MCF 10A (cell line): Measurements from ENCODE around the gene APCDD1L. TPM values are rescaled to one million over a fixed set of nuclear protein-coding genes. Genes with fewer than 3 reads are reported as not detected.

Source experiments
- BruUV-seq: library from RNA; stranded (reverse); fragments of 400-500 nt; replicated peaks from 2 replicates; lab custom pipeline; 2021; lab: Mats Ljungman, UMichigan
- CTCF ChIA-PET: fragments of 300-600 bp; sonication (Branson Sonifier 250); formaldehyde crosslinking; extraction: SDS; loops from one replicate; lab custom pipeline; 2021; ENCODE audit warnings: antibody characterized with exemption, inconsistent platforms; lab: Yijun Ruan, JAX
- POLR2A ChIA-PET: fragments of 300-600, 350-650 bp; sonication (Branson Sonifier 250); formaldehyde crosslinking; extraction: SDS; loops from one replicate; lab custom pipeline; 2020; ENCODE audit warnings: antibody characterized with exemption, inconsistent platforms; lab: Yijun Ruan, JAX
- DNase-seq: peaks from one replicate; pipeline ENCODE4 v3.0.0-alpha.2; 2018; ENCODE audit not compliant: unreplicated experiment
- H3K27ac Mint-ChIP-seq: one replicate; pipeline ENCODE4 v1.8.0; 2022; ENCODE audit warnings: mild to moderate bottlenecking, low read depth, mixed read lengths; ENCODE audit not compliant: unreplicated experiment
- H3K27me3 Mint-ChIP-seq: one replicate; pipeline ENCODE4 v1.8.0; 2022; ENCODE audit warnings: mixed read lengths; ENCODE audit not compliant: insufficient read depth, unreplicated experiment
- H3K36me3 Mint-ChIP-seq: one replicate; pipeline ENCODE4 v1.8.0; 2022; ENCODE audit warnings: mild to moderate bottlenecking, moderate library complexity, mixed read lengths; ENCODE audit not compliant: insufficient read depth, unreplicated experiment
- H3K4me1 Mint-ChIP-seq: one replicate; pipeline ENCODE4 v1.8.0; 2022; ENCODE audit warnings: mixed read lengths; ENCODE audit not compliant: insufficient read depth, unreplicated experiment
- H3K4me3 Mint-ChIP-seq: one replicate; pipeline ENCODE4 v1.8.0; 2022; ENCODE audit warnings: mild to moderate bottlenecking, moderate library complexity, mixed read lengths; ENCODE audit not compliant: unreplicated experiment
- H3K9me3 Mint-ChIP-seq: one replicate; pipeline ENCODE4 v1.8.0; 2022; ENCODE audit warnings: mixed read lengths; ENCODE audit not compliant: unreplicated experiment
- intact Hi-C: fragments of 100-400 bp; cut with micrococcal nuclease; formaldehyde crosslinking; loops from 2 replicates; pipeline ENCODE4 v1.14.1; 2022
- total RNA-seq: library from RNA; stranded (reverse); gene quantifications from 2 replicates; pipeline ENCODE4 v1.2.3, GENCODE V29; 2022
- TF ChIP-seq, protein P1 (sequence below): fragments of 200-600 bp; IDR thresholded peaks from one replicate; pipeline ENCODE4 v1.8.0; 2022; ENCODE audit warnings: antibody characterized with exemption, mild to moderate bottlenecking; ENCODE audit not compliant: unreplicated experiment

Gene APCDD1L
- total RNA-seq, 1 experiment from 2014 or later: 0.86 TPM

DNA sequence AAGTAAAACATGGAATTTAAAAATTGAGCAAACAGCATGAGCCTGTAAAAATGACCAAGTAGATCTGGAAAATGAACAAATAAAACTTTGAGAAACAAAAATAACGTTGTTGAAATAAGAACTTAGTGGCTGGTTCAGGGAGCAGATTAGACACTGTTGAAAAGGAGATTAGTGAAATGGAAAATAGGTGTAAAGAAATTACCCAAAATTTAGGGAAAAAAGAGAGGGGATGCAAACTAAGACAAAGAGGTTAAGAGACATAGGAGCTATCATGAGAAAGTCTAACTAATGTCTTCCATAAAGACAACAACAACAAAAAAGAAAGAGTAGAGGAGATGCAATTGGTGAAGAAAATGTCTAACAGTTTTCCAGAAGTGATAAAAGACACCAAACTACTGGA, 29.0 kb downstream of the APCDD1L start:
- H3K27me3 Mint-ChIP-seq: peaks cover 12% of the 10 kb centered on the region
- BruUV-seq: no TSS peak
- no peak overlapping the region for H3K27ac Mint-ChIP-seq
- peaks cover 27% of the 10 kb centered on the region for H3K9me3 Mint-ChIP-seq
- TF ChIP-seq, protein P1, sequence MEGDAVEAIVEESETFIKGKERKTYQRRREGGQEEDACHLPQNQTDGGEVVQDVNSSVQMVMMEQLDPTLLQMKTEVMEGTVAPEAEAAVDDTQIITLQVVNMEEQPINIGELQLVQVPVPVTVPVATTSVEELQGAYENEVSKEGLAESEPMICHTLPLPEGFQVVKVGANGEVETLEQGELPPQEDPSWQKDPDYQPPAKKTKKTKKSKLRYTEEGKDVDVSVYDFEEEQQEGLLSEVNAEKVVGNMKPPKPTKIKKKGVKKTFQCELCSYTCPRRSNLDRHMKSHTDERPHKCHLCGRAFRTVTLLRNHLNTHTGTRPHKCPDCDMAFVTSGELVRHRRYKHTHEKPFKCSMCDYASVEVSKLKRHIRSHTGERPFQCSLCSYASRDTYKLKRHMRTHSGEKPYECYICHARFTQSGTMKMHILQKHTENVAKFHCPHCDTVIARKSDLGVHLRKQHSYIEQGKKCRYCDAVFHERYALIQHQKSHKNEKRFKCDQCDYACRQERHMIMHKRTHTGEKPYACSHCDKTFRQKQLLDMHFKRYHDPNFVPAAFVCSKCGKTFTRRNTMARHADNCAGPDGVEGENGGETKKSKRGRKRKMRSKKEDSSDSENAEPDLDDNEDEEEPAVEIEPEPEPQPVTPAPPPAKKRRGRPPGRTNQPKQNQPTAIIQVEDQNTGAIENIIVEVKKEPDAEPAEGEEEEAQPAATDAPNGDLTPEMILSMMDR: no peak
- no peak for DNase-seq
- POLR2A ChIA-PET: interaction anchor here (0.7 kb wide), 1 partner anchor 132 kb away, joined by 4 read pairs; no protein-coding TSS in a partner anchor
- H3K4me1 Mint-ChIP-seq: no peaks in the 10 kb centered on the region
- H3K4me3 Mint-ChIP-seq: no peak overlapping the region
- CTCF ChIA-PET: interaction anchor here (0.6 to 0.9 kb wide), 2 partner anchors 11 to 54 kb away, joined by 3 to 4 read pairs; no protein-coding TSS in a partner anchor
- intact Hi-C loops: no loop called here
- peaks cover 5% of the 10 kb centered on the region for H3K36me3 Mint-ChIP-seq

DNA sequence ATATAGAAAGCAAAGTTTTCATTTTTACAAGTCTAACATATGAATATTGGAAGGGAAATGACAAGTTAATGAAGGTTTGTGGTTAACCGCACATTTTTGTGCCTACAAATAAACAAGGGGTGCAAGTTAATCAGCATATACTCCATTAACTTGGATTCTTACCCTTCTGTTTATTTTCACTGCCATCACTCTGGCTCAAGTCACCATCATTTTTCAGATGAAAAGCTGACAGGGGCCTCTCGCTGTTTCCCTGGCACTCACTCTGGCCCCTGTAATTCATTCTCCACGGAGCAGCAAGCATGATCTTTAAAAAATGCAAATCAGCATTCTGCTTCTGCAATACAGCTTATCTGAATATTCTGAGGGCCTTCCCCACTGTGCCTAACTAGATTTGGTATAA, 29.8 kb downstream of the APCDD1L start:
- no peak for DNase-seq
- peaks cover 3% of the 10 kb centered on the region for H3K27me3 Mint-ChIP-seq
- intact Hi-C loops: no loop called here
- H3K27ac Mint-ChIP-seq: no peak overlapping the region
- peaks cover 5% of the 10 kb centered on the region for H3K36me3 Mint-ChIP-seq
- TF ChIP-seq, protein P1: no peak
- H3K4me1 Mint-ChIP-seq: no peaks in the 10 kb centered on the region
- H3K4me3 Mint-ChIP-seq: no peak overlapping the region
- POLR2A ChIA-PET: no interaction called here
- peaks cover 27% of the 10 kb centered on the region for H3K9me3 Mint-ChIP-seq
- CTCF ChIA-PET: interaction anchor here (0.9 kb wide), 1 partner anchor 12 kb away, joined by 4 read pairs; no protein-coding TSS in a partner anchor
- BruUV-seq: no TSS peak

DNA sequence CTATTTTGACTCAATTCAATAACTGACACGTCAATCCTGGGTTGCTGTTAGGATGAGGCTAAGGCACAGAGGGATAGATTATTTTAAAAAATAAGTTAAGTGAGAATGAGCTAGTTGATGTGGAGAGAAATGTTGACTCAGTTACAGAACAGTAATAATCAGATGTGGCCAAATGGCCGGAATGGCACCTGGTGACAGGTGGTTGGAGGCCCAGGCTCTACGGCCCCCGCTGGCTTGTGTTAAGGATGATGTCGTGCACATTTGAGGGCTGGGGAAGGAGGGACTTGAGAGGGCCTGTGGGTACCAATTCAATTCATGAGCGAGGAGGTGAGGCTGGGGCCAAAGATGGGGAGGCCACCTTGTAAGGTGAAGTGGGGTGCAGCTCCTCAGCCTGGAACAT, 31.7 kb downstream of the APCDD1L start:
- H3K4me1 Mint-ChIP-seq: no peaks in the 10 kb centered on the region
- no peaks in the 10 kb centered on the region for H3K27me3 Mint-ChIP-seq
- H3K36me3 Mint-ChIP-seq: peaks cover 5% of the 10 kb centered on the region
- no peak overlapping the region for H3K27ac Mint-ChIP-seq
- DNase-seq: no peak
- H3K4me3 Mint-ChIP-seq: no peak overlapping the region
- no TSS peak for BruUV-seq
- peaks cover 22% of the 10 kb centered on the region for H3K9me3 Mint-ChIP-seq
- CTCF ChIA-PET: interaction anchor here (0.9 to 1.2 kb wide), 2 partner anchors 130 to 246 kb away, joined by 3 read pairs; no protein-coding TSS in a partner anchor
- intact Hi-C loops: no loop called here
- TF ChIP-seq, protein P1: no peak
- POLR2A ChIA-PET: no interaction called here

DNA sequence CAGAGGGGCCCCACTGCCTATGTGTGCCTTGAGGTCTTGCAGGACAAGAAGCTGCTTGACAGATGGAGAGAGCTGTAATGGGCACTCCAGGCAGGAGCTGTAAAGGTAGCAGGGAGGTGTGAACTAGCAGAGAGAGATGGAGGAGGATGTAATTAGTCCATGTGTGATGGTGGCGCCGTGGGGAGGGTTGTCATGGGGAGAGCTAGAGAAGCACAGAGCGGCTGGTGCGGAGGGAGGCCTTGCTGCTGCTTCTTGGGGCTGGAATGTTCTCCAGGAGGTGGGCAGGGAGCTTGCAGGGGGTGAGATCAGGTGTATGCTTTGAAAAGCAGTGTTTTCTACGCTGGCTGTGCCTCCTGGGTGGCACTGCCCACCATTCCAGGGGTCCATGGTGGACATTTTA, 32.1 kb downstream of the APCDD1L start:
- Mint-ChIP-seq H3K4me1 (no peaks in the 10 kb centered on the region), H3K27me3 (no peaks in the 10 kb centered on the region), H3K36me3 (peaks cover 5% of the 10 kb centered on the region), H3K4me3 (no peak overlapping the region), H3K27ac (no peak overlapping the region), H3K9me3 (peaks cover 25% of the 10 kb centered on the region)
- POLR2A ChIA-PET: no interaction called here
- DNase-seq: no peak
- TF ChIP-seq, protein P1: no peak
- intact Hi-C loops: no loop called here
- no TSS peak for BruUV-seq
- CTCF ChIA-PET: interaction anchor here (0.6 to 1.2 kb wide), 3 partner anchors 12 to 246 kb away, joined by 3 read pairs; no protein-coding TSS in a partner anchor
